Adipose tissue (tissue), 3 donors: ENCODE results near the gene TSSC4. TPM values are rescaled to one million over a fixed set of nuclear protein-coding genes. Genes with fewer than 3 reads are reported as not detected.

ENCODE experiments used
- H3K27ac ChIP-seq: one replicate; pipeline ENCODE4 v1.5.1; 2013; ENCODE audit warnings: low read depth, low read length
- WGBS, 3 donors: extraction: QIAGEN DNeasy Blood & Tissue Kit; methylation state at CpG; one replicate each; pipeline ENCODE4 v1.1.7; 2013; 5-methylcytosine and 5-hydroxymethylcytosine counted together
- polyA plus RNA-seq, 3 donors: library from polyadenylated mRNA; stranded (reverse); fragments of 200-250 nt; gene quantifications; one replicate each; pipeline ENCODE4 v1.2.3, GENCODE V29; 2013
- donor health status: healthy with polysubstance abuse.
- donor health status: Bipolar disorder and iron deficiency.
- donor health status: healthy.

TSSC4 gene
- polyA plus RNA-seq, 3 donors: 21.0 to 58.0 (median 49.8) TPM

GRCh38 chr11:2449548-2450320, 49.2 kb downstream of the TSSC4 start:
- WGBS, 3 donors: 77 to 89% (median 83%) methylated on average over 22 to 26 of the region's 26 CpGs
- no peak overlapping the region for H3K27ac ChIP-seq

- no peak overlapping the region for H3K27ac ChIP-seq
- 78 to 88% (median 86%) methylated on average over 19 of the region's 19 CpGs for WGBS, 3 donors
Measured at GRCh38 chr11:2450321-2451041, 49.9 kb downstream of the TSSC4 start.

GRCh38 chr11:2451336-2451735, 50.8 kb downstream of the TSSC4 start:
- 91 to 94% (median 92%) methylated on average over 15 of the region's 15 CpGs for WGBS, 3 donors
- H3K27ac ChIP-seq: no peak overlapping the region

- WGBS, 3 donors: 69 to 80% (median 72%) methylated on average over 6 of the region's 6 CpGs
- no peak overlapping the region for H3K27ac ChIP-seq
Measured at GRCh38 chr11:2451916-2452315, 51.4 kb downstream of the TSSC4 start.

GRCh38 chr11:2452321-2453012, 51.9 kb downstream of the TSSC4 start:
- WGBS, 3 donors: 57 to 70% (median 64%) methylated on average over 20 of the region's 20 CpGs

GRCh38 chr11:2453436-2453835, 52.9 kb downstream of the TSSC4 start:
- 94 to 99% (median 94%) methylated on average over 5 of the region's 5 CpGs for WGBS, 3 donors
- no peak overlapping the region for H3K27ac ChIP-seq

More at GRCh38 chr11:2452321-2453012, 51.9 kb downstream of the TSSC4 start:
- H3K27ac ChIP-seq: no peak overlapping the region

Other genes starting within 250 kb of the TSSC4 start
- gene INS, start 239.5 kb upstream of the TSSC4 start, polyA plus RNA-seq: 1,000 to 10,000 TPM in 1 of 3 donors, 1 to 10 TPM in 2; 1.8 to 8,847 (median 2.5) TPM
- gene TH, start 228.9 kb upstream of the TSSC4 start, polyA plus RNA-seq: under 1 TPM in 1 of 3 donors, not detected in 2; 0.17 TPM
- gene ASCL2, start 130.2 kb upstream of the TSSC4 start, polyA plus RNA-seq: under 1 TPM in 2 of 3 donors, not detected in 1; 0.19 to 0.63 TPM
- 1 to 10 TPM in 1 of 3 donors, under 1 TPM in 2; 0.62 to 1.8 (median 0.79) TPM for gene C11orf21, start 98.8 kb upstream of the TSSC4 start, polyA plus RNA-seq
- 1 to 10 TPM in 2 of 3 donors, under 1 TPM in 1; 0.75 to 1.9 (median 1.7) TPM for gene TSPAN32, start 98.7 kb upstream of the TSSC4 start, polyA plus RNA-seq
- 1,000 to 10,000 TPM in 1 of 3 donors, 100 to 1,000 TPM in 2; 296 to 1,314 (median 632) TPM for gene CD81, start 23.4 kb upstream of the TSSC4 start, polyA plus RNA-seq
- gene TRPM5, start 43.8 kb downstream of the TSSC4 start, polyA plus RNA-seq: under 1 TPM in 1 of 3 donors, not detected in 2; 0.61 TPM
- 10 to 100 TPM in 1 of 3 donors, 1 to 10 TPM in 2; 4.8 to 28.1 (median 9.6) TPM for gene KCNQ1, start 44.3 kb downstream of the TSSC4 start, polyA plus RNA-seq